GM21515 (cell line): ENCODE results near the gene GOLGA2.

ENCODE experiments used
- ATAC-seq: cut with Tn5 transposase; IDR thresholded peaks from one replicate; pipeline ENCODE4 v1.9.1; 2021; ENCODE audit not compliant: unreplicated experiment

The GOLGA2 gene

DNA sequence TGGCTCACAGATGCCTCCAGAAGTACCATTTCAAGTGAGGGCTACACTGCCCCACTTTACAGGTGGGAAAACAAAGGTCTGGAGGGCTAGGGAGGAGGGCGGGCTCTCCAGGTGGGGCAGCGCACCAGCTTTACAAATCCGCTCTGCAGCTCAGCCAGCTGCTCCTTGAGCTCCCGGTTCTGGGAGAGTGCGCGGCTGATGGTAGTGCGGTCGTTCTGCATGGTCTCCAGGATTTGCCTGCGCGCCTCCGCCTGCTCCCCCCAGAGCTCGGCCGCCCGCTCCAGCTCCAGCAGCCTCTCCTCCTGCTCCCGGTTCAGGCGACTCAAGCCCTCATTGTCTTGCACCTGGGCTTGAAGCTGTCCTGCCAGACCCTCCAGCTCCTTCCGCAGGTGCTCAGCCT lies 15.5 kb downstream of the GOLGA2 start:
- no peak for ATAC-seq

DNA sequence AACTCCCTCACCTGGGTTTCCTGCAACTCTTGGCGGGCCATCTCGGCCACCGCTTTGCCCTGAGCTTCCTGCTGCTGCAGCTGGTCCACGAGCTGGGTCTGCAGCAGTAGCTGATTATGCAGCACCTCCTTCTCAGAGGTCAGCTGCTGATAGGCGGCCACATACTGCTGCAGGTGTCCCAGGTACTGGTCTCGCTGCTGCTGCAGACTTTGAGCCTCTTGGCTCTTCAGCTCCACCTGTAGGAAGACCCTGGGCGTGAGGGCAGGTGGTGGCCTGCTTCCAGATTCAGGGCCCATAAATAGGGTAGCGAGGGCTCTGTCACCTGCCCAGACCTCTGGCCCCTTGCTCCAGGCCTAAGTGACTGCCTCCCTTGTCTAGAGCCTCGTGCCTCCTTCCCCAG lies 16.7 kb downstream of the GOLGA2 start:
- ATAC-seq, result no peak

DNA sequence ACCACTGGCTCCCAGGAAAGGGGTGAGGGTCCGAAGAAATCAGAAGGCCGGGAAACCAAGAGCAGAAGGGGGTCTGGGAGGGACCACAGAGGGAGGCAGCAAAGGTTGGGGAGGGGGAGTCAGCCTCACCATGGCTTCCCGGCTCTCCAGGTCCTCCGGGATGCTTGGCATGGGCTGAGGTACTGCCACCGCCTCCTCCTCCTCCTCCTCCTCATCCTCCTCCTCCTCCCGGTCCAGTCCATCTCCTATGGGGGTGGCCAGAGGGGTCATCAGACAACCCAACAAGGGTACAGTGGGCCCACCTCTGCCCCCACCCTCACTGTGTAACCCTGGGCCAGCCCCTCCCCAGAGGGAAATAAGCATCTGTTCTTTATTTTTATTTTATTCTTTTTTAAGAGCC lies 17.5 kb downstream of the GOLGA2 start:
- ATAC-seq, result no peak

DNA sequence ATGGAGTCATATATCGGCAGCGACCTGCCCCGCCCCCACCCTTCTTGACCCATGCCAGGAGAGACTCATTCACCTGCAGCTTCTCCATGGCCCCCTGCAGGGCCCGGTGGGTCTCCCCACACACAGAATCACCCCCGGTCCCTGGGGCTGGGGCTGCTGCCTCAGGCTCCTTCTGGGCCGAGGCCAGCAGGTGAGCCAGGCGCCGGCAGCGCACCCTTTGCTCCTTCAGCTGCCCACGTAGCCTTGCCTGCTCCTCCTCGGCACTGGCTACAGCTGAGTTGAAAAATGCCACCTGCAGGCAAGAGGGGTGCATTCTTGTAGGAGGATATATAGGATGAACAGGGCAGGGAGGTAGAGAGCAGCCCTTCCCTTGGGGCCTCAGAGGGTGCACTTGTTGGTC lies 17.9 kb downstream of the GOLGA2 start:
- no peak for ATAC-seq

DNA sequence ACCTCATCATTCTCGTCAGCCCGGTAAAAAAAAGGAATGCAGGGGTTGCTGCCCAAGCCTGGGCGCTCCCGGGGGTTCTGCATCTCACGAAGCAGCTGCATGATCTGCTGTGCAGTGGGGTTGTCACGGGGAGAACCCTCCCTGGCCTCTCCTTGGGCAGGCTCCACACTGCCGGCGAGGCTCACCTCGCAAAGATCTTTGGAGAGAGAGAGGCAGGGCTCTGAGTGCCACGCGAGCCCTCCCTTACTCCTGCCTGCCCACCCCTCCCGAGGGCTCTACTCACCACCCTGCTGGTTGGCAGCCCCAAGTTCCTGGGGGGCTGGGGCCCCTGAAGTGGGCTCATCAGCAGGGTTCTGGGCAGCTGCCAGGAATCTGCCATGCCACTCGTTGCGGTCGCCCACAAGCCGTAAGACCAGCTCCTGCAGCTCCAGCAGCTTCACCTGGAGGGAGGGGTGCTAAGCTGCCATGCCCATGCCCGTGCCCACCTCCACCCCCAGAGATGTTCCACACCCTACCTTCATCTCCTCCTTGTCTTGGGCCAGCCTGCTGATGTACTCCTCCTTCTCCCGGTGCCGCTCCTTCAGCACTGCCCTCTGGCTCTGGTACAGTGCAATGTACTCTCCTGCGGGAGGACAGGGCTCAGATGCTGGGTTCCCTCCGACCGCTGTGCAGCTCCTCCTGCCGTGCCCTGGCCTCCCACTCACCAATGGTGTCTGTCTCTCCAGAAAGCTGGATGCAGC lies 18.6 kb downstream of the GOLGA2 start:
- ATAC-seq, result no peak

DNA sequence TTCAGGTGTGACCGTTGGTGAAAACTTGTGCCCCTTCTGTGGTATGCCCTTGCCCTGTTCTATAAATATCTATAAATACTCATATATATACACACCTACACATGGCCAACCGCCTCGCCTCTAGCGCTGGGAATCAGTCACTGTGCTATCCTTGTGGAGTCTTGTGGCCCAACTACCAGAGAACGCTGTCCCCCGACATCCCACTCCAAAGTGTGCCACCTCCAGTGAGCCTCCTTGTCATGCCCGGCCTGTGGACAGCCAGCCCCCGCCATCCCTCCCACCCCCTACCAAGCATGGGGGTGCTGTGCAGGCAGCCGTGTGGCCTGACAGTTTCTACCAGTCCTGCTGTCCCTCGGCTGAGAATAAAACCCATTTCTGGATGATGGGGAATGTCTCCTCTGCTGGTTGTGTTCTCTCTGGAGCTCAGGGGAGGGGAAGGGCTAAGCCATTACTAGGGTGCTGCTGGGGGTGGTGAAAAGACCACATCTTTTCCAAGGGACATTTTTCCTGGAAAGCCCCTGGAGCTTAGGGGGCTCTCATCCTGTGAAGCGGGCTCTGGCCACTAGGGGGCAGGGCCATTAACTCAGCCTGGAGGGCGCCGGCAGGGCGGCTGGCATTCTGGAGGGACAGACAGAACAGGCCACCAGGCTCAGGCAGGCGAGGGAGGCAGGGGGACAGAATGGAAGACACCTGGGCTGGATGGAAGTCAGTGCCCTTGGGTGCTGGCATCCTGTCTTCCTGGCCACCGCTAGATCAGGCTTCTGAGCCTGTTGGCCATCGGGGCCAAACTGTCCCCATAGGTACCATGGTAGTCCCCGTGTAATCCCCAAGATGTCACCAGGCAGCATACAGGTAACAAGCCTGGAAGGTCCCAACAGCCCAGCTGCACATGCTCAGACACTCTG lies 20.7 kb downstream of the GOLGA2 start:
- no peak for ATAC-seq

DNA sequence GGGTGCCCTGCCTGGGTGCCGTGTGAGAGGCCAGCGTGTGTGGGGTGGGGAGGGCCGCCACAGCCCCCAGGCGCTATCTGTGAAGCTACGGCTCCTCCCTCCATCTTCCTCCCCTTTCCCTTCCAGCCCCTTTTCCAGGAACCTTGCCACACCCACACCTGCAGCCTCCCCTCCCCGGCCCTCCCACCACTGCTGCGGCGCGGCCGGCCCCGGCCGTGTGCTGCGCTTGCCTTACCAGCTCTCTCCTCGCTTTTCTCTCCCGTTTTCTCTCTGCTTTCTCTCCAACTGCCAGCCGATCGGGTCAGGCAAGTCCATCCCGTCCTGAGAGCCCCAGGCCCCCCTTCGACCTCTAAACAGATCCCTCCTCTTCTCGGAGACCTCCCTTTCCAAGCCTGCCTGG lies 21.4 kb downstream of the GOLGA2 start:
- no peak for ATAC-seq

DNA sequence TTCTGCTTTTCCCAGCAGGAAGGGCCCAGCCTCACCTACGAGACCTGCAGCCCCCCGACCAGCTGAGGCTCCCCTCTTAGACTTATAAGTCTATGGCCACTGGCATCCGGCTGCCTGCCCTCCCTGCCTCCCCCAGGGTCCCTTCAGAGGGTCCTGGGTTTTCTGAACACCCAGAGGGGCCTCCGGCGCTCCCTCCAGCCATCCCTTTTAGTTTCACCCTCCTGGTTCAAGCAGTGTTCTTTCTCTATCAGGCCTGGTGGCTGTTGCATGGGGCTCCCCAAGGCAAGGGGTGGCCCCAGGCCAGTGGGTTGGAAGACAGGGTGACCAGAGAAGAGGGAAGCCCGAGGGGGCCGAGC lies 21.8 kb downstream of the GOLGA2 start:
- no peak for ATAC-seq

DNA sequence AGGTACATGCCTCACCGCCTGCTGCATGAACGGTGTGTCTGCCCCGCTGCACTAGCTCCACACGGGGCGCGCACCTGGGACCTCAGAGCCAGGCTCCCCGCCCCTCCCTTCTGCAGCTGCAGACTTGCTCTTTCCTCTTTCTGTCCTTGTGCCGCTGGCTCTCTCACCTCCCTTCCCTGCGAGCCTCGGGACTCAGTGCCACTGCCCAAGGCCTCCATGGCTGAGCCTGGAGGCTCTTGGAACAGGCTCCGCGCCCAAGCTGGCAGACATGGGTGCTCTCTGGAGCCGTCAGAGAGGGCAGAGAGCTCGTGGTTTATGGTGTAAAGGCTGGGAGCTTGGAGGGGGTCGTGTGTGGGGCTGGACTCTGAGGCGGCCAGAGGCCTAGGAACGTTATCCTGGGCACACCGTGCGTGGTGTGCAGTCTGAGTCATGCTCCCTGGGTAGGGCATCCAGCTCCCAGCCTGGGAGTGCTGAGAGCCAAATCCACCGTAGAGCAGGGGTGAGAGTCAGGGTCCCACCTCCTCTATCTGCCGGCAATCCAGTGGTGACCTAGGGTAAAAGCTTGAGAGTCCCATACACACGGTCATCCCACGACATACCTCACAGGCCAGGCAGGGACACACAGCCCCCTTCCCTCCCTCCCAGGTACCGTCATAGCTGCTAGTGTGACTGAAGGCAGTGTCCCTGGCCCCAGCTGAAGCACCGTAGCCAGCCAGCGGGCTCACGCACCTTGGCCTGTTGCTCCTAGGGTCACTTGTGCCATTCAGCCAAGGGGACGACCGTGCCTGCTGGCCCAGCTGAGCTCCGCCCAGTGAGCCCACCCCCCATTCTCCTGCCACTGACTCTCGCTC lies 22.4 kb downstream of the GOLGA2 start:
- ATAC-seq, result no peak

DNA sequence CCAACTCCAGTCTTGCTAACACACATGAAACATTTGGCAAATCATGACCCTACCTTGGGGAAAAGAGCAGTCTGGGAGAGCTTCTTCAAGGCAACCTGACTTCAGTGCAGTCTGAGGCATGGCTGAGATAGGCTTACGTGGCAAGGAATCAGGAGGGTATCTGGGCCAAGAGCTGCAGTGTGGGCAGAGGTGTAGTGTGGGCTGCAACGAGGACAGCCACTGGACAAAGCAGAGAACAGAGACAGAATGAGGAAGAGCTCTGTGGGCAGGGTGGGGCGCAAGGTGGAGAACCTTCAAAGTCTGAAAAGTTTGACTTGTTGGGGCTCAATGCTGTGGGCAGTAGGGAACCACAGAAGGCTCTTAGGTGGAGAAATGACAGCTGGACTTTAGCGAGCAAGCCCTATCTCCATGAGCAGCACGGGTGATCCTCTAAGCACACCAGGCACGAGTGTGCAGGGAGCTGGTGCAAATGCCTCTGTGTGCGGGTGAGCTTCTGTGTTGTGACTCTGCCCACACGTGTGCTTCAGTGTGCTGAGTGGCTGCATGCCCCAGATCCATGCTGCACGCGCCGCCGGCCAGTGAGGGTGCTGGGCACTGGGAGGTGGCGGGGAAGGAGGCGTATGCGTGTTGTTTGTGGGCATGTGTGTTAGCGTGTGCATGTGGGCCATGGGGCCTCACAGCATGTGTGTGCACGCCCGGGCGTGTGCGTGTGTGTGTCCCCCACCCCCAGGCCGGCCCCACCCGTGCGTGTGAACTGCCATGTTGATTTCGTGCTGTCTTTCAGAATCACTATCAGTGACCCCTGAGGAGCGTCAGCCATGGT lies 23.3 kb downstream of the GOLGA2 start:
- no peak for ATAC-seq

DNA sequence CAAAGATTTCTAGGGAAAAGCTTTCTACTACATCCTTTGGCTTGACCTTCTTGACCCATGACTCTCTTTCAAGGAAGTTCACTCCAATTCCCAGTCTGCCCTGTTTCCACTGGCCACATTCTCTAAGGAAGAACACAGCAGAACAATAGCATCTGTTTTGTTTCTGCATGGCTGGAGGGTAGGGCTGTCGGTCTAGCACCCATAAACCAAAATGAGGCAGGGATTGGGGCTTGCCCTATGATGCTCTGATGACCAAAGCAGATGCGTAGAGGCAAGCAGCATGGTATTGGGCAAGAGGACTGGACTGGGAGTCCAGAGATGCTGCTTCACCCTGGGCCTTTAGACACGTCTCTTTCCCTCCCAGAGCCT lies 24.1 kb downstream of the GOLGA2 start:
- ATAC-seq, result no peak

DNA sequence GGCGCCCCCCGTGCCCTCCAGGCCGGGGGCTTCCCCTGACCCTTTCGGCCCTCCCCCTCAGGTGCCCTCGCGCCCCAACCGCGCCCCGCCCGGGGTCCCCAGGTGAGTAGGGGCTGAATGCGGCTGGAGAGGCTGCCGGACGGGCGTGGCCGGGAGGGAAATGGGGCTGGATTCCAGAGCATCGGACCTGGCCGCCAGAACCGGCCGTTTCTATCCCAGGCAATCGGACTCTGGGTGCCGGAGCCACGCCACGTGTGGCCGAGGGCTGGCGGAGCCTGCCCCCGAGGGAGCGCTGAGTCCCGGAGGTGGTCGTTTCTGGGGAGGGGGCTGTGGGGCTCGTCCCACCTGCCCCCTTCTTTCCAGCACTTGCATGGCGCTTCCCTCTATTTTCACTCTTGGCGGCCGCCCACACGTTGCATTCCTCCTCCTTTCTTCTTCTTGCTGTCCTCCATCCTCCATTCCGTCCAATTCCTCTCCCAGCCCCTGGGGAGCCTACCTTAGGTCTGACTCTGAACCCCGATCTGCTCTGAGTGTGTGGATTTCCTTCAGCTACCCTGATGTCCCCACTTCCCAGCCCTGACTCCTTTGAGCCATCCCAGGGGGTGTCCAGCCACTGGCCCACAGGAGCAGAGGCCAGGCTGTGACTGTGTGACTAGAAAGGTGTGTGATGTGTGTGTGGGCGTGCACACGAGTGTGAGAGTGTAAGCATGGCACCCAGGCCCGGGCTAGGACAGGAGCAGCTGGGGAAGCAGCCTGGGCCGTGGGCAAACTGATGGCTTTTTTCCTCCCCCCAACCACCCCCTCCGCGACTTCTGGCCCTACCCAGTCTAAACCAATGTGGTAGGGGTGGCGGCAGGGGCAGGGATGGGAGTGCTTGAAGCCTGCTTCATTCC lies 24.7 kb downstream of the GOLGA2 start:
- ATAC-seq, result no peak

DNA sequence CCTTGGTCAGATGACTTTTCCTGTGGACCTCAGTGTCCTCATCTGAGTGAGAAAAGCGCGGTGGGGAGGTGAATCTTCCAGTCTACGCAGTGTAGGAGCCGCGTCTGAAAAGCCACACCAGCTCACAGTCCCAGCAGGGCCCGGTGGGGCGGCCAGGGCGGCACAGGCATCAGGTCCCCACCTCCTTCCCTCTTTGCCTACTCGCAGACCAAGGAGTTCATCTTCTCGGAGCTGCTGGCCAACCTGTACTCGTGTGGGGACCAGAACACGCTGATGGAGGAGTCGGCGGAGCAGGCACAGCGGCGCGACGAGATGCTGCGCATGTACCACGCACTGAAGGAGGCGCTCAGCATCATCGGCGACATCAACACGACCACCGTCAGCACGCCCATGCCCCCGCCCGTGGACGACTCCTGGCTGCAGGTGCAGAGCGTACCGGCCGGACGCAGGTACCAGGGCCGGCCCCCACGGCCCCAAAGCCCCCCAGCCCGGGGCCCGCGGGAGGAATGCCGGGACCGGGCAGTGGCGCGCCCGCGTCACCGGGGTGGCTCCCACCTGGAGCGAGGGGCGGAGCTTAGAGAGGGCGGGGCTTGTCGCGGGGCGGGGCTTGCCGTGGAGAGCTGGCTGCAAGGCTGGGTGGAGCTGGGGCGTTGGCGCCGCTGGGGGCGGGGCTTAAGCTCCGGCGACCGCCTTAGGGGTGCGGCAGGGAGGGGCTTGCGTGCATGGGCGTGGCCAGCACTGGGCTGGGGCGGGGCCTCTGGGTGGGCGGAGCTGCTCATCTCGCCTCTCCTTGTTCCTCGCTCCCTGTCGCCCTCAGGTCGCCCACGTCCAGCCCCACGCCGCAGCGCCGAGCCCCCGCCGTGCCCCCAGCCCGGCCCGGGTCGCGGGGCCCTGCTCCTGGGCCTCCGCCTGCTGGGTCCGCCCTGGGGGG lies 25.6 kb downstream of the GOLGA2 start:
- peak; percentile 82 for ATAC-seq

DNA sequence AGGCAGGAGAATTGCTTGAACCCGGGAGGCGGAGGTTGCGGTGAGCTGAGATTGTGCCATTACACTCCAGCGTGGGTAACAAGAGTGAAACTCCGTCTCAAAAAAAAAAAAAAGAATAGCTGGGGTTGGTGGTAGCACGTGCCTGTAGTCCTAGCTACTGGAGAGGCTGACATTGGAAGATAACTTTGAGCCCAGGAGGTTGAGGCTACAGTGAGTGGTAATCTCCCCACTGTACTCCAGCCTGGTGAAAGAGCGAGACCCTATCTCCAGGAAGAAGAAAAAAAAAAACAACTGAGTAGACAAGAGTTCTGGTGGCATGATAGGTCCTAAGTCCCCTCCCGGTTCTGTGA lies 26.3 kb downstream of the GOLGA2 start:
- no peak for ATAC-seq

DNA sequence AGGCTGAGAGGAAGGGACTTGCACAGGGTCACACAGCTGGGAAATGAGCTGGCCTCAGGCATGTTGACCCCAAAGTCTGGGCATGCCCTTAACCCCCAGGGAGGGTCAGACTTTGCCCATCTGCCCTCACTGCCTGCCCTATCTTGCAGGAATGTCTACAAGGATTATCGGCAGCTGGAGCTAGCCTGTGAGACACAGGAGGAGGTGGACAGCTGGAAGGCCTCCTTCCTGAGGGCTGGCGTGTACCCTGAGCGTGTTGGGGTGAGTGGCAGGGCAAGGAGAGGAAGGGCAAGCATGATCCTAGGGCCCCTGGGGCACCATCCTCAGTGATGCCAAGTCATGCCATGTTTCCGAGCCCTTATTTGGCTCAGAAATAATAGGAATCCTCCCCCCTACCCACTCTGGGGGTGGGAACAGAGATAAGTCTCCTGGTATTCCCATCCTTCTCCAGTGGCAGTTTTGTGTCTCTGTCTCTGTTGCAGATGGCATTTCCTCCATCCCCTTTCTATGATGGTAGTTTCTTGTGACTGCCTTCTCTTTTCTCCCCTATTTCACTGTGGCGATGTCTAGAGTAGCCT lies 28.5 kb downstream of the GOLGA2 start:
- ATAC-seq, result no peak

DNA sequence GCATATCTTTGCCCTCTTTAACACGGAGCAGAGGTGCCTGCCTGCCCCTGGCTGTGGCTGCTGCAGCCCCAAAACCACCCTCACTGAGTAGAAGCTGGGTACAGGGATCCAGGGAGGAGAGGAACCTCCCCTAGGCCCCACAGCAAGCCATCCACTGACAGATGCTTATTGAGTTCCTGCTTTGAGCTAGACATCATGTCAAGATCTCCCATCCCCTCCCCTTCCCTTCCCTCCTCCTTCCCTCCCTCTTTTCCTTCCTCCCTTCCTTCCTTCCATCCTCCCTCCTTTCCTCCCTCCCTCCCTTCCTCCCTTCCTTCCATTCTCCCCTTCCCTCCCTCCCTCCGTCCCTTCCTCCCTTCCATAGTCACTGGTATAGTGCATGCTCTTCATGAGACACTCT lies 29.3 kb downstream of the GOLGA2 start:
- ATAC-seq, result no peak

DNA sequence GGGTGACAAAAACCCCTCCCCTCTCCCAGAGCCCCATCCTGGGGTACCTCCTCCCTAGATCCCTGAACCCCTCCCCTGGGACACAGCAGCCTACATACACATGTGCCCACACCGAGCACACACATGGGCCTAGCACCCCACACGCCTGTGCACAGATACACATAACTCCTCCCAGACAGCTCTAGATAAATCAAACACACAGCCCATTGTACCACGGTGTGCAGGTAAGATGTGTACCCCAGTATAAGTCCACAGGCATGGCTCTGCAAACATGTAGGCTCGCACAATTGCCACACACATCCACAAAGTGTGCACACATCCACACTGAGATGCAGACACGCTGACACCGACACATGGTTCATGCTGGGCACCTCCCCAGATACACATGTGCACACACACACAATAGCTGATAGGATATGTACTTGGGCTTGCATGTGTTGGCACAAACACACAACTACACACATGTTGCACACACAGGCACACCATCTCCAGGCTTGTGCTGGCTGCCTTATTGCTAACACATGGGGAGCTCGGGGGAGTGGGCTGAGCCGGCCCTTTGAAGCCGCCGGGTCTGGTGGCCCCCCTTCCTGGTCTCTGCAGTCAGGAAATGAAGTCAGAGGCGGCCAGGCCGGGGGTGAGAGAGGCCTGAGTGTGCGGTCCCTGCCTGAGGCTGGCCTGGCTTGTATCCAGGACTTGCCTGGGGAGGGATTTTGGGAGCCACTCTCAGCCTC lies 30.2 kb downstream of the GOLGA2 start:
- ATAC-seq, result no peak

DNA sequence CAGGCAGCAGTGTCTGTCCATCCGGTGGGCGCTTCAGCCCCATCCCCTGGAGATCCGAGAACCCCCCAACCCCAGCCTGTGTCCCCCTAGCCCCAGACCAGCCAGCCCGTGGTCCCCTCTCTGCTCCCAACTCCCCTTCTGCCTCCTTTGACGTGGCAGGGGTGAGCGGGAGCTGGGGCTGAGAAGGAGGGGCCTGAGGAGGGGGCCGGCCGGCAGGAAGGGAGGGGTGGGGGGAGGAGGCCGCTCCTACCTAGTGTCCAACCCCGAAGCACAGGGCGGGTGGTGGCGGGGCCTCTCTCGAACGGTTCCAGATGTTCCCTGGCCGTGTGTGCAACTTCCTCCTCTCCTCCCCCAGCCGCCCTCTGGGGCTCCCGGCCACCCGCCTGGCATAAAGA lies 31.0 kb downstream of the GOLGA2 start:
- ATAC-seq, result no peak
